ENCODE results near the gene MACO1.

- TF ChIP-seq KLF16 (CRISPR knock-in tag; IDR thresholded peaks at IDR 0.05) = no peak
- TF ChIP-seq KAT2B (IDR thresholded peaks at IDR 0.05; ENCODE audit: borderline replicate concordance, low read depth, low read length) = no peak
- no peak for TF ChIP-seq NFE2L1 (CRISPR knock-in tag; IDR thresholded peaks at IDR 0.05; ENCODE audit: borderline replicate concordance)
- TF ChIP-seq CTCF (CRISPR knock-in tag; IDR thresholded peaks at IDR 0.05) = no peak
- peak; percentile 63; the same call in 1 of the 2 replicates for TF ChIP-seq ZMYM2 (CRISPR knock-in tag; IDR thresholded peaks at IDR 0.05)
- TF ChIP-seq YY1 (IDR thresholded peaks at IDR 0.05; ENCODE audit: insufficient read depth, insufficient replicate concordance, low read depth, low read length) = no peak
- no peak for TF ChIP-seq SKI (IDR thresholded peaks at IDR 0.05; ENCODE audit: partially characterized antibody)
- no peak for TF ChIP-seq ZNF274 (CRISPR knock-in tag; IDR thresholded peaks at IDR 0.05)
- TF ChIP-seq MAX (IDR thresholded peaks at IDR 0.05) = no peak
- TF ChIP-seq PCBP2 (optimal IDR thresholded peaks at IDR 0.05; ENCODE audit: low read depth, low read length, poor library complexity, severe bottlenecking) = no peak
- TF ChIP-seq ZSCAN29 (CRISPR knock-in tag; conservative IDR thresholded peaks at IDR 0.05) = no peak
- TF ChIP-seq ZNF766 (CRISPR knock-in tag; IDR thresholded peaks at IDR 0.05; ENCODE audit: borderline replicate concordance) = no peak
- no peak for TF ChIP-seq JDP2 (CRISPR knock-in tag; IDR thresholded peaks at IDR 0.05; ENCODE audit: borderline replicate concordance)
- no peak for TF ChIP-seq GPBP1L1 (CRISPR knock-in tag; IDR thresholded peaks at IDR 0.05)
These were observed 112.3 kb downstream of the MACO1 start for GRCh38 chr1:25543005-25543424.

All from HepG2 (cell line).